HG03469 (cell line): ENCODE measurements around the gene MKNK1.

Experiments
- ATAC-seq: cut with Tn5 transposase; IDR thresholded peaks from one replicate; pipeline ENCODE4 v1.9.1; 2021; ENCODE audit warnings: mild to moderate bottlenecking, moderate library complexity, moderate number of reproducible peaks; ENCODE audit not compliant: unreplicated experiment

Gene MKNK1

DNA sequence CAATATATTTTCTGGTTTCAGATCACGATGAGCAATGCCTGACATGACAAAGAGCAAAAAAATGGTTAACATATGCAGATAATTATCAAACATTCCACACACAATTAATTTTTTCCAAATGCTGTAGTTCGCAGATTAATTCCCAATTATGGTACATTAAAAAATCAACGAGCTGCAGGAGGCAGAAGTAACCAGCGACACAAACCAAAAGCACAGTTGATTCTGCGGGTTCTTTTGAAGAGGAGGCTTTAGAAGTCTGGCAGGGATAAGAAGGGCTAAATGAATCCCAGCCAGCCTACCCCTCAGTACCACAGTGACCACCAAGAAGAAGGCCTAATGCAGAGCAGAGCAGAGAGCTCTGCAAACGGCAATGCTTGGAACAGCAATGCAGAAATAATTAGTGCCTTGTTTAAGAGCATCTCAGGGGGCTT, 35.6 kb downstream of the MKNK1 start:
- no peak for ATAC-seq

DNA sequence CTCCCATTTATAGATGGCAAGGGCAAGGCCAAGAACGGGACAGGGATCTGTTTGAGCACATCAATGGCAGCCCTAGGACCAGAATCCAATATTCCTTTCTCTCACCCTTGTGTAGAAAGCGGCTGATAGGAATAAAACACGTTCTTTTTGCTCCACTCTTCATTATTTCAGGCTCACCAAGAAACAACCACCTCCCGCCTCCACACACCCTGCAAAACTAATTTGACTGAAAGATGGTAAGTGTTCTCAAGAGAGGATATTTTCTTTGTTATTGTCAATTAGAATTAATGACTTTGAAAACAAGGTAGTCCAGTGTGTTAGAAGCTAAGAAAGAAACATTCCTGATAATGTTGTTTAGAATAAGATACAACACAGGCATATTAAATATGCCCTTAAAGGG, 40.7 kb downstream of the MKNK1 start:
- no peak for ATAC-seq

DNA sequence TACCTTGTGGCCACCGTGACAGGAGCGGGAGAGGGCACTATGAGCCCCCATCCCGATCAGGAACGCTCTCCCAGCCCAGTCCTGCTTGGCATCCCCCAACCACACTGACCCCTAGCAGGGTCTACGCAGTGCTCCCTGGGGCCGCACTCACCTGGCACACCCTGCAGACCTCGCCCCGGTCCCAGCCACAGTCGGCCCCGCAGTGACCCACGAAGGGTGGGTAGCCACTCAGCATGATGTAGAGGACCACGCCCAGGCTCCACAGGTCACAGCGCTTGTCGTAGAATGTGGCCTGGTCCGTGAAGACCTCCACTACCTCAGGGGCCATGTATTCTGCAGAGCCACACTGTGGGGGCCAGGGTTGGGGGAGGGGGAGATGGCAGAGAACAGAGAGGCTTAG, 41.6 kb downstream of the MKNK1 start:
- ATAC-seq = no peak

DNA sequence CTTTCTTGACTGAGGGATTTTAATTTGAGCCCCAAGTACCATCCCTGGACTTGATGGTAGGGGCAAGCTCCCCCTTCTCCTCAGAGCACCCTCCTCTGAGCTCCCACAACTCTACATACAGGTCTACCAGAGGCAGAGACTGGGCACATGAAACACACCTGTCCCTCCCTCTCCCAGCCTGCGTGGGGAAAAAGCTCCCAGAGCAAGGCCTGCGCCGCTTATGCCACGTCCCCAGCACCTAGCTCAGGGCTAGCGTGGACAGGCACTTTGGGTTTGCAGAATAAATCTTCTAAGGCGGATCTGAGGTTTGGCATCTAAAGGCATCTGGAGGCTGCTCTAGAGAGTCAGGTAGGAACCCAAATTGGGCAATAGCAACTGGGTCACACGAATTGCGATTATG, 45.1 kb downstream of the MKNK1 start:
- no peak for ATAC-seq

DNA sequence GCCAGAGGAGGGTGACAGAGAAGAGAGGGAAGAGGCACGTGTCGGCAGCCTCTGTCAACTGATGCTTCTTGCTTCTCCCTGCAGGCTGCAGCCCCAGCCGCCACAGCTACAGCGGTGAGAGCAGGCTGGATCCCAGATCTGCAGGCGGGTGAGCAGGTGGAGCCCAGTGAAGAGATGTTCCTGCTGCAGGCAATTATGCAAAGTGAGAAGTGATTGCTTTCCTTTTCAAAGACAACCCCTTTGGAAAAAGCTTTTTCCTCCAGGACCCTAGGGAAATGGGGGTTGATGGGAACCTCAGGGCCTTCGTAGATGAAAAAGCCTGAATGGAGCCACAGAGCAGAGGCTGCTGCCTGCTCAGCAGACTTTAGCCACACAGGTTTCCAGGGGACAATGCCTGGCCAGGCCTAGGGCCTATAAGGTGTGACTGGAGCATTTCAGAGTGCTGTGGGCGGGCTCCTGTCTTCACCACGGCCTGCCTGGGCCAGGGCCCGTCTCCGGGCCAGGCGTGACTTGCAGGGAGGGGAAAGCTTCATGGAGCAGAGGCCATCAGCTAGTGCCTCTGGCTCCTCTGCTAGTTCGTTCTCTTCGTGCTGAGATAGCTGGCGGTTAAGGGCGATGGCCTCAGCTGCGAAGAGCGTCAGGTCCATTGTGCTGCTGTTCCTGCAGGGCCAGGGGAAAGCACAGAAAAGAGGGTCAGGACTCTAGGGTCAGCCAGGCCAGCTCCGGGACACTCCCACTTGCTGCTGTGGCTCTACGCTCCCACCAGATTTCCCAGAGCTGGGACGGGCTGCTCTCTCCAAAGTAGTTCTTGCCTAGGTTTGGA, 45.7 kb downstream of the MKNK1 start:
- no peak for ATAC-seq

DNA sequence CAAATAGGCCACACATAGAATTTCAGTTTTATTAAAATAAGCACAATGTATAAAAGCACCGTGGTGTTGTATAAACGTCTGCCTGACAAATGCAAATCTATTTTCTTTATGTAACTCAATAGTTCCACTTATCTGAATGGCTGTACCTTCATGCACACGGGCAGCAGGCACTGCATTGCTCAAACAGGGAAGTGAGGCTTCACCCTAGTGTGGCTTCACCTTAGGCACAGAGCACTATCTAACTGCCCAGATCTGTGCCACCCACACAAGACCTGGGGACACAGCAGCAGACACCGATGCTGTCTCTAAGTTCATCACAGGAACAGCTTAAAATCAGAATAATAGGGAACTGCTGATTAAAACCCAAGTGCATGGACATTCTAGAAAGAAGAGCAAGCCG, 46.7 kb downstream of the MKNK1 start:
- ATAC-seq = no peak

DNA sequence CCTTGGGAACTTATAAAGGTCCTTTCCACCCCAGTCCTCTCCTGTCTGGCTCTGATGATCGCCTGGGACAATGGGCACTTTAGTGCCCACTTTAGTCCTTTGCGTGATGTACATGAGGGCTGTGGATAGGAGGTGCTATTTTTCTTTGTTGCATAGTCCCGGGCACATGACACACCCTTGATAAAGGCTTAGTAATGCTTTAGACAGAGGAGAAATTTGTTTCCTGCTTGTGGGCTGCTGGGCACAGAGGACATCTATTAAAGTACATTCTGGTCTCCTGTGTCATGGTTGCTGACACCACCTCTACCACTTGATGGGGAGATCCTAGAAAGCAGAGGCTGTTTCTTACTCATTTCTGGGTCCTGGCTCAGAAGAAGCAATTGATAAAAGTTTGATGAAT, 47.2 kb downstream of the MKNK1 start:
- no peak for ATAC-seq

DNA sequence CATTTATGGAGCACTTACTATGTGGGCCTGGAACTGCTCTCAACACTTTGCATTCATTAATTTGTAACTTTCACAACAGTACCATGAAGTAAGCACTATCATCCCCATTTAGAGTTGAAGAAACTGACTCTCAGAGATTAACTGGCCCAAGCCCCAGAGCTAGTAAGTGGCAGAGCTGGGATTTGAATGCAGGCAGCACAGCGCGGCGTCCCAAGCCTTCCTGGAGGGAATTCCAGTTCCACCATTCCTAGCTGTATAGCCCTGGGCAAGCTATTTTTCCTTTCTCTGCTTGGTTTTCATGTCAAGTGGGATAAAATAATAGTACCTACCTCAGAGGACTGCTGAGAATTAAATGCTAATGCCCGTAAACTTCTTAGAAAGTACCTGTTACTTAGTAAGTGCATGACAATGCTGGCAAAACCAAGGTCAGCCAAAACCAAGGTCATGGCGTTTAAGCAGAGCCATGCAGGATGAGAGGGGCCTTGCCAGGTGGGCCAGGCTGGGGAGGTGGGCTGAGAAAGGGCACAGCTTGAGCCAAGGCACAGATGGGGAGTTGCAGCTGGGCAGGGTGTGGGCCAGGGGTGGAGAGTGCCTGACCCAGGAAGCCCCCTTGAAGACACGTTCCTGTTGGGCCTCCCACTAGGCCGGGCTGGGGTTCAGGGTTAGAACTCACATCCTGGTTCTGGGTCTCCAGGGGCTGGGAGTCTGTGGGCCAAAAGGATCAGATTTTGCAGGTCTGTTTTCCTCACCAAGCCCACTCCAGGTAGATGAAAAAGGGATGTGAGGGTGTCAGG, 48.0 kb downstream of the MKNK1 start:
- no peak for ATAC-seq

DNA sequence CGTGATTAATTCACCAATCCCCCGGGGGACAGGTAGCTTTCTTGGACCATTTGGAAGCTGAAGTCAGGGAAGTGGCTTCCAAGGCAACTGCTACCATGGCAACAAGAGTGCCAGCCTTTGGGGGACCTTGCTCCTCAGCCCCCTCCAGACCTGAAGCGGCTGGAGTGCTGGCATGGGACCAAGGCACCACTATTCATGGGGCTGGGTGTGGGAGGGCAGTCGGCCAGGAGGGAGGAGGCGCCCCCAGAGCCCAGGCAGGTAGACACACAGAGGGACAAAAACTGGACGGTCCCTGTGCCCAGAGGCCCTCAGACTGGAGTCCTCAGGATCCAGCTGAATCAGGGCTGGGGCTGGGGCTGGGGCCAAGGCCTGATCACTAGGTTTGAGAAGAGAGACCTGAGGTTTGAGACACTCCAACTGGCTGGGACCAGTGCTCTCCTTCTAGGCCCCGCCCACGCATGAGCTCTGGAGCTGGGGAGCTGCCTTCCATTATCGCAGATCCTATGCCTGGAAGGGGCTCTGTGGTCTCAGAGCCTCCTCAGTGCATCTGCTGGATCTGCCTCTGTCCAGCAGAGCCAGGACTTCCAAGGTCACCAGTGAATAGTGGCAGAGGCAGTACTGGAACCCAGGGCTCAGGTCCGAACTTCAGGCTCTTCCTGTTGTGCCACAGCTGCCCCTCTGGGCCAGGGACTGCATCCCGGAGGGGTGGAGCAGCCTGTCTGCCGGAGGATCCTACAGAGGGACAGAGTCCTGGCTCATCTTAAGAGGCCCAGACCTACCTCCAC, 49.3 kb downstream of the MKNK1 start:
- ATAC-seq = no peak

DNA sequence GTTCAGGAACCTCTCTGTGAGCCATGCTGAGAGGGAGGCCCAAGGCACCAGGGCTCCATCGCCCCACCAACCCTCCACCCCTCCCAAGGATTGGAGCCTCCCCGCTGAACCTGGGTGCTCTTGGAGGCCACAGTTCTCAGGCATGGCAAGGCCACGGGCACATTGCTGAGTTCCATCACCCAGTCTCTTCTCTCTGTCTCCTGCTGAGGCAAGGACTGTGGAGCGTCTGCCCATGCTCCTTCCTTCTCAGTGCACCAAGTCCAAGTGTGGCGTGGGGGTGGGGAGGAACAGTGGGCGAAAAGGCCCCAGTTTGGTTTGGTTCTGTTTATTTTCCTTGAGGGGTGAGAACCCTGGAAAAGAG, 49.9 kb downstream of the MKNK1 start:
- no peak for ATAC-seq

DNA sequence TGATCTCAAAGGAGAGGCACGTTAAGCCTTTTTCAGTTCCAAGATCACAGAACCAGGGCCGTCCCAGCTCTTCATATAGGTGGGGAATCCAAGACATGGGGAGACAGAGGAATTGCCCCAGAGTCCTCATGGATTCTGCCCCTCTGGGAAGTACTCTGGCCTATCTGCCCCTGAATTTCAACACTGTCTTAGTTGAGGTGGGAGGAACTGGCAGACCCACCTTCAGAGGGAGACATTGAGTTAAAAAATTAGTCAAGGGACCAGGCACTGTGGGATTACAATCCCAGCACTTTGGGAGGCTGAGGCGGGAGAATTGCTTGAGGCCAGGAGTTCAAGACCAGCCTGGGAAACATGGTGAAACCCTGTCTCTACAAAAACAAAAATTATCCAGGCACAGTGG, 50.6 kb downstream of the MKNK1 start:
- no peak for ATAC-seq

DNA sequence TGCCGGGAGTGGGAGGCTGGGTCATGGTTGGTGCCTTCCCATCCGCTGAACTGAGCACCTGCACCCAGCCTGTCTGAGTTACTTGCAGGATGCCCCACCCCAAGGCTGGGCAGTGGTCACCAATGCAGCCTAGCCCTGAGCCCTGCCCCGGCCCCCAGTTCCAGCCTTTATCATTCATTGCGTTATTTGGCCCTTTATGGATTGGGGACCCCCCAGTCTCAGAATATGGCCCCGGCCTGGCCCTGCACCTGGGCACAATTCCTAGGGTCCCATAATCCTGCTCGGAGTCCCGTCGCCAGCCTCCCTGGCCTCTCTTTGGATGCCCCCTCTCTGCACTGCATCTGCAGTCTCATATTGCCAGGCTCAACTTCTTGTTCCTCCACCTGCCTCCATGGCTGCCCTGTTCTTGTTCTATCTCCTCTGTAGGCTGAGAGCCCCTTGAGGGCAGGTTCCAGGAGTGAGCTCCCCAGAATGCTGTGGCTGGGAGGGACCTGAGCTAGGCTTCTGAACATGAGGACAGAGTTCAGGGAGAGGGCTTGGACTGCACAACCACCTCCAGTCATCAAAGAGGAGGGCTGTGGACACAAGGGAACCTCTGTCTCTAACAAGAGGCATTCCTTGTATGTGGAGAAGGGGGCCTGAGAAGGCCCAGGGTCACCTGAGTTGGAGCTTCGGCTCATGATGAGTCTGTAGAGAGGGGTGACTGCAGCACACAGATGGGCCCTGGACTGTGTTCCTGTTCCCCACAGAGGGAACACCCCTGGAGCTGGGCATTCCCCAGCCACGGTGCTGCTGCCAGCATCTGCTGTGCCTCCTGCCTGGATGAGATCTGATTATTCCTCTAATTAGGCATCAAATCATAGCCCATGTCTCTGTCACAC, 51.5 kb downstream of the MKNK1 start:
- ATAC-seq = no peak

DNA sequence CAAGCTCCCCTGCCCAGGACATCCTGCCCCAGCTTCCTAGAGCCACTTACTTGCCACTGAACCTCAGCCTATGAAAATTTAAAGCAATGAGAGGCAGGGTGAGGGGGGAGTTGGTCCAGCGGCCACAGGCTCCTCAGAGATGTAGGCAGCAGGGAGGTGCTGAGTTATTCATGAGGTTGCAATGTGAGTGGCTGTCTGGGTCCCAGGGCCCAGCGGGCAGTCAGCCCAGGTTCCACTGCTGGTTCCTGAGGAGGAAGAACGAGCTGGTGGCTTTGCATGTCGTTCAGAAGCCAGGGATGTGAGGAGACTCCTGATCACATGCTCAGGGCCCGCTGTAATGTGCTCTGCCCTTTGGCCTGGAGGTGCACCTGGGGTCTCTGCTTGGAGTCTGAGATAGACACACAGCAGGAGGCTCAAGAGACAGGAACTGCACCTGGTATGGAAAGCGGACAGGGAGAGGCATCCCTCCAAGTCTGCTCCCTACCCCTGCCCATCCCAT, 52.4 kb downstream of the MKNK1 start, which contains the start of gene KNCN:
TSS of gene KNCN (minus strand) at position 51 of the 499 bp plus-strand sequence. CDS start 432 bp downstream, outside the sequence.
- no peak for ATAC-seq

DNA sequence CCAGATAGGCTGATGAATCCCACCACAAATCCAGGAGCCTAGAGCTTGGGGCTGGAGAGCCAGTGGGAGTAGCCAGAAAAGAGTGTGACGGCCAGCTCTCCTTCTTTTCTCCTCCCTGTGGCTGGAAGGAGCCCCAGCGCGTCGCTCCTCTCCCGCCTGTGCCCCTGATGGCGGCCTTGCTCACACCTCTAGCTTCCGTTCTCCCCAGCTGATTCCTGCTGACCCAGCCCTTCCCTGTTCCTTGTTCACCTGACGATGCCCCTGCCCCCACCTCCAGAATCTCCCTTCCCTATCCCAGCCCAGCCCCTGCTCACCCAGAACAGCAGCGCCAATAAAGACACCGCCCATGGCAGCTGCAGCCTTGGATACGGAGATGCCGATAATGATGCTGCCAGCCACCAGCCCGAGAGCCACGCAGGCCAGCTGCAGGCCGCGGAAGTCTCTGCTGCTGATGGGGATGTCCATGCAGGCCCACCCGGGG, 53.3 kb downstream of the MKNK1 start:
- no peak for ATAC-seq

DNA sequence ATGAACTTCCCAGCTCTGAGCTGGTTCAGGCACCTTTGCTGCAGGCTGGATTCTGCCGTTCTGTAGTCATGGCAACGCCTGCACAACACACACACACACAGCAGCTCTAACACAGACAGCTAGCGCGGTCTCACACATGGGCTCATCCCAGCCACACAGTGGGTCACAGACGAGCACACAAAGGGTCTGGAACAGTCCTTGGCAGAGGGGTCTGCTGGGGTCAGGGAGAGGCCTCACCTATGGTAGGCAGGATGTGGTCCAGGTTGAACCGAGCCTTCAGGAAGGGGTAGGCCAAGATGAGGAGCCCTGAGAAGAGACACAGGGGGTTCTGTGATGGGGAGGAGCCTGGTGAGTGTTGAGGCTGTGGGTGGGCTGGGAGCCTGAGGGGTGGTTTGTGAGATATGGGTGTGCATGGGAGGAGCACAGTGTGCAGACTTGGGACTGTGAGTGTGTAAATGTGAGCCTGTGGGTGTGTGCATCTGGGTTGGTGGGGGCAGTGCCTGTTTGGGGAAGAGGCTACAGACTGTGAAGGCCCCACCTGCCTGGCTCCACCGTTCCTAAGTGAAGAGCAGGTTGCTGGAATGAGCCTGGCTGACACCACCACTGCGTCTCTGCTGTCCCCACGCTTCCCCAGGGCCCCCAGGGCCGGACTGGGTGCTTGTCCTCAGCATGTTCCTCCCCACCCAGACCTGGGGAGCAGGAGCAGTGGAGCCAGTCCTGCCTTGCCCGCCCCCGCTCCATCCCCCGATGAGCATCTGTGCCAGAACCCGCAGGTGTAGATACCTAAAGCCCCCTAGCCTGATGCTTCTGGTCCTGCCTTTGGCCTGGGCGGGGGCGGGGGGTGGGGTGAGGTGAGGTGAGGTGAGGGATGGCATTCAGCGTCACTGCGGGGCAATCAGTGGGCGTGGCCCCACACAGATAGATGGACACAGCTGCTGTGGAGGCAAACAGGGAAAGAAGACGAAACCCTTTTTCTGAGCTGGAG, 54.1 kb downstream of the MKNK1 start:
- no peak for ATAC-seq

DNA sequence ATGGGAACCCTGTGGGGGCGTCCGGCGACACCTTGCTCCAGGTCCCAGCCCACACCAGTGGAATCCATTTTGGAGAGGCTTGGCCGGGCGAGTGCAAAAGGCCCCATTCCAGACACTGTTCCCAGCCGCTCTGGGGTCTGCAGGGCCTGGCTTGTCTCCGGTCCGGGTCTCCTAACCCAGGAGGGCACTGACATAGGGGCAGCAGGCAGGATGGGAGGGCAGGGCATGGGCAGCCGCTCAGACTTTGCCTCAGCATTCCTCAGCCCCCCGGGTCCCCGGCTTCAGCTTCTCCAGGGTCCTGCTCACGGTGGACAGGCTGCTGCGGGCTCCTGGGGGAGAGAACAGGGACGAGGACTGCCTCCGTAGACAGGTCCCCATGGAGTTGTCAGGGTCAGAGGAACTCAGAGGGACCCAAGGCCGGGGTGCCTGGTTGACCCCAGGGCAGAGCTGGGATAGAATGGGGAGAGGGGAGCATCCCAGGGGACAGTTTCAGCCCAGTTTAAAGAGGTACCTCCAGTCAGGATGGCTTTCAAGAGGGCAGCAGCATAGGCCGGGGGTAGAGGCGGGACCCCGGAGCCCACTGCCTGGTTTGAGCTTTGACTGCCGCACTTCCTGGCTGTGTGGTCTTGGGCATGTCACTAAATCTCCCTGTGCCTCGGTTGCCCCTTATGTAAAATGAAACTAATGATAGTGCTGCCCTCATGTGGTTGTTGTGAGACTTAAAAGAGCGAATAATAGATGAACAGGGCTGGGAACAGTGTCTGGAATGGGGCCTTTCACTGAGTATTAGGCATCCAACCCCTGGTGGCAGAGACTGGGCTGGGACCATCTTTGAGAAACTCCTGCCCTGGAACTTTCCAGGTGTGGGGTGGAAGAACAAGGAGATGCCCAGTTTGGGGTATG, 56.3 kb downstream of the MKNK1 start:
- ATAC-seq = no peak

DNA sequence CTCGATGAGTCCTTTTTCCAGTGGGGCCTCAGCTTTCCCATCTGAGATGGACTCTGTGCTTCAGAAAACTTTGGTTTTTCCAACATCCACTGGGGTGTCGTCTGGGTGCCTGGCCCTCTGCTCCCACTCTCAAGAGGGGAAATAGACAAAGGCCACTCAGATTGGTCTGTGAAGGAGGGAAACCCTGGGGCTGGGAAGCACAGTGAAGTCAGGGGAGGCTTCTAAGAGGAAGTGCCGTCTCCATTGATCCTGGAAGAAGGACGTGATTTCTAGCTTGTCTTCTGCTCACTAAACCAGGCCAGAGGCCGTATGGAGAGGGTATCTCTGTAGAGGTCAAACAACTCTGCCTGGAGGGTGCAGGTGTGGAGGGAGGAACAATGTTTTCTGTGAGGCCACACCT, 57.9 kb downstream of the MKNK1 start:
- ATAC-seq = no peak

DNA sequence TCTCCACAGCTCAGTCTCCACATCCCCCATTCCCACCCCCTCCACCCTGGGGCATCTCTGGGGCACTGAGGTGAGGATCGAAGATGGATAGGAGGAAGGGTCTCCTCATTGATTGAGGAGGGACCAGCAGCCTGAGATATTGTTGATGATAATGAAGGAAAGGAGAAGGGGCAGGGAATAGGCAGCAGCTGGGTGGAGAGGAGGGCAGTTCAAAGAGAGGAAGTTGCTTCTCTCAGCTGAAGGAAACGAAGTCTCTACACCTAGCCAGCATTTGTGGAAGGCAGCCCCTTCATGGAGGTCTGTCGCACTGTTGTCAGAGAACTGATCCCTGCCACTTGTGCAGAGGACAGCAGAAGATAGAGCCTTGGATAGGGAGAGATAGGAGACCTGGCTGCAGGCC, 58.3 kb downstream of the MKNK1 start:
- ATAC-seq = no peak
